COLO668 (cell line): ENCODE results near the gene ZDHHC3.

ENCODE experiments used
- DNase-seq: peaks from one replicate; lab custom pipeline; 2025; ENCODE audit not compliant: unreplicated experiment; lab: John Stamatoyannopoulos, UW

Gene ZDHHC3

DNA sequence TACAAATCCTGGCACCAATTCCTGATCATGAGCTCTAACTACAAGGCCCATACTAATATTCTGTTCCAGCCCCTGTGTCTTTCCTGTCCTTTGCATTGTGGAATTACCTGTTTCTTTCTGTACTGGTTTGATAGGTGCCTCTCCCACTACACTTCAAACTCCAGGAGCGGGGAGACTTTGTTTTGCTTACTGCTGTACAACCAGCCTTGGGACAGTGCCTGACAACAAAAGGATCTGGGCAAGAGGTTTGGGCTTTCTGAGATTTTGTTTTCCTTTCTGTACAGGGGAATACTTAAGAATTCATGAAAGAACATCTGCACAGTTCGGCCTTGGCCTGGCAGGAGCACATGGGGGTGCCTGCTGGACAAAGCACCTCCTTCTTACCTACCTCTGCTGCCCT, 45.1 kb downstream of the ZDHHC3 start:
- no peak for DNase-seq

DNA sequence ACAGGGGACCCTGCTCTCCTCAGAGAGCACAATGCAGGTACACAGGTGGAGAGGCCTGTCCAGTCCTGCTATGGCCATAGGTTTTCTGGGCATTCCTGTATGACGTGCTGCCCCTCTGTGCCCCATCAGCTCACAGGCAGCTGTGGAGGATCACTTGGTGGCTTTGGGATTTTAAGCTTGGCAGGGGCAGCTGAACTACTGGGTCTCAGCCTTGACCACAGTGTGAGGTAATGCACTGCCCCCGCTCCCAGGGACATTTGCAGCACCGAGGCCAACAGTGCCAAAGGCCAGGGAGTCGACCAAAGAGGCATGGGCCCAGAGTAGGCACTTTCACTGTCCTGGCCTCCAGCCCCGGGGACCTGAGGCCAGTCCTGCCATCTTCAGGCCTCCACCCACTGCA, 46.2 kb downstream of the ZDHHC3 start:
- no peak for DNase-seq

DNA sequence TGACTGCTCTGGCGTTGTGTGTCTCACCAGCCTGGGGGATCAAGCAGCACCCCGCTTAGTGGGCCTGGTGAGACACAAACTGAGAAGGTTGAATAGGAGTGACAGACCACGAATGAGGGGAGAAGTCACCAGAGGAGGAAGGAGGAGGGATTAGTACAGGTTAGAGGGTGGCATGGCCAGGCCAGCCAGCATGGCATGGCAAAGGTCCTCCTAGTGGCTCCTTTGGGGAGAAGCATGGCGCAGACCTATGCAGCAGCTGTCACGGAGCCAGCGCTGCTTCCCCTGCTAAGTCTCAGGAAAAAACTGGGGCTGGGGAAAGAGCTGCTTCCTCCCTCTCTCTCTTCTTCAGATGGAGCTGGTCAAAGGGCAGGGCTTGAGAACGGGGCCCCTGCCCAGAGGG, 48.6 kb downstream of the ZDHHC3 start:
- no peak for DNase-seq

DNA sequence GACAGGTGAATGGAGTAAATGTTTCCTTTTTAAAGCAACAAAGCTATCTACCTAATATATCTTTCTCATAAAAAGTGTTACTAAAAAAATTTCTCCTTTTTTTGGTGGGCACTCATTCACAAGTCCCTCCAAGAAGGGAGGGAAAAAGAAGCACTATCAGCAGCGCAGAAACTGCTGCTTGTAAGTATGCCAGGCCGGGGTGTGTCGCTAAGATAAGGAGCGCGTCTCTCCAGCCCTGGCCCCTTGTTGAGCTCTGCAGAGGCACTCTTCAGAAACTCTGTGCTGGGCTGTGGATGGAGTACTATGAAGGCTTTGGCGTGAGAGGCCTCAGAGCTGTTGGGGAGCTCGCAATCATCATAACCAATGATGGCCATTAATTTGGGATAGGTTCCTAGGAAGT, 49.1 kb downstream of the ZDHHC3 start:
- no peak for DNase-seq

DNA sequence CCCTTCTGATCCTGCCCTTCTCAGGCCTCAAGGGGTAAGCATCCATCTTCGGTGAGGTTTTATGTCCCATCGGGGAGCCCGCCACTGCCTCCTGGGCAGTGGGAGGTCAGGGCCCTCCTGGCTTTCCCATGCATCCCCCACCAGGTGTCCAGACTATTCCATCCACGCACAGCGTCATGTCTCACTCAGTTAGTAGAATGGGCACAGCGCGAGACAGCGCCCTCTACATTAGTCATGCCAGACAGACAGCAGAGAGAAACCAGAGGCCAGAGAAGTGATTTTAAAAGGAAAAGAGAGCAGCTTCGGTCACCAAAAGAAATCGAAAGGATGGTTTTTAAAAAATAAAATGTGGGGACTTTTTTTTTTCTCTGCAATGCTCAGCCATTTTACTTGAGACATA, 49.8 kb downstream of the ZDHHC3 start:
- DNase-seq, result no peak

DNA sequence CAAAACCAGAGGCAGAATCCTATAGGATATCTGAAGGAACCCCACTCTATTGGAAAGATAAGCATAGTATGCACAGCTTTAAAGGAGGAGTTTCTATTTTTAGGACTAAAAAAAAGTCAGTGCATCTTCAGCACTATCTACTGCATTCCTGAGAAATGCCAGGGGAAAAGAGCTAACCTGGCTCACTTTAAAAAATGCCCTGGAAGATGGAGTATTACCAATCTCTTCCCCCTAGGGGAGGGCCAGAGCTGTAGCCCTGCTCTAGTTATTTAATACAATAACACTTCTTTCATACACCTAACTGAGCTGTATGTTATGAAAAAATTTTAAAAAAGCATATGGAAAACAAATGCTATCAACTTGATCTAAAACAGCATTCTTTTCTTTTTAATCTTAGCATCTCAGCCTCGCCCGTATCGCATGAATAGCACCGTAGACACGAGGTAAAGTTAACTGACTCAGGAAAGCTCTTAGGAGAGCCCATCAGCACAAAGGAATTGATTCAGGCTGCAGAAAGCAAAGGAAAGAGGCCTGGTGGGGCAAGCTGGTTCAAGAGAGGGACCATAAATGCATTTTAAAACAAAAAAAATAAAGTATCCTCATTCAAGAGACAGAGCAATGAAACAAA, 51.4 kb downstream of the ZDHHC3 start:
- DNase-seq, result no peak

DNA sequence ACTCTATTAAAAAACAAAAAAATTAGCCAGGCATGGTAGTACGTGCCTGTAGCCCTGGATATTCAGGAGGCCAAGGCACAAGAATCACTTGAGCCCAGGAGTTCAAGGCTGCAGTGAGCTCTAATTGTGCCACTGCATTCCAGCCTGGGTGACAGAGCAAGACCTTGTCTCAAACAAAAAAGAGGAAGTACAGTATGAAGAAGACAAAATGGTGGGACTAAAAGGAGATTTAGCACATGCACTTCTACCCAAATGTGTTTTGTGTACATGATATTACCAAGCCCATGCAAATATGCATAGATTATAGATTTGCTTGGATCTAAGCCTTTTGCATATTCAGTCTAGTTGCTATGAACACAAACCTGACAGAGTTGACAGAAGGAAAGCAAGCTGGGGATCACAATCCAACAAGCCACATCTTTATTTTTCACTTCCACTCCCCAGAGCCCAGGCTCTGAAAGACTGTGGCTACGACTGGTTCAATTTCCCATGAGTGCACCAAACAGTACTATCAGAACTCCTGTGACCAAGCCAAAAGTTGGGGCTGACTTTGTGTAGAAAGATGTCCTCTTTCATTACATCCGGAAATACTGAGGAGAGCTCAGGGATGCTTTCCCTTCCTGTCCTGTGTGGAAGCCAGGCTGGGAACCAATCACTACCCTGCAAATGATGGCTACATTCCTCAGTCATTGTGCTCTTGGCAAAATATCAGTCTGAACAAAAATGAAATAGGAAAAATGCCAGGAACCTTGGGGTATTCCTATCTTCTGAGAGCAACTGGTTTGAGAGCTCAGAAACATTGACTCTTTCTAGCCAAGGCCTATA, 52.1 kb downstream of the ZDHHC3 start:
- no peak for DNase-seq

DNA sequence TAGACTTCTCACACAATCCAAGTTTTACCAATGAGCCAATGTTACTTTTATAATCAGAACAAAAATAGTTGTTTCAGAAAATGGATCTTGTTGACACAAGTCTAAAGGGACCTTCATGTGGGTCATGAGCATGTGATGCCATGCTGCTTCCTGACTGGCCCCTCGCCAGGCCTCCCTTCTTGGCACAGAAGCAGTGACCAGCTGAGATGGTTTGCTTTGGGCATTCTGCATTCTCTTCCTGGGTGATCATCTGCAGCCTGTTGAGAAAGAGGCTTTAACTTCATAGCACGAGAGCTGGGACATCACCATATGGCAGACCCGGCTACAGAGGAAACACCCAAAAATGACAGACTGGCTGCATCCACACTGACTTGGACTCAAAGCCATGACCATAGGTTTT, 55.9 kb downstream of the ZDHHC3 start:
- DNase-seq, result no peak

DNA sequence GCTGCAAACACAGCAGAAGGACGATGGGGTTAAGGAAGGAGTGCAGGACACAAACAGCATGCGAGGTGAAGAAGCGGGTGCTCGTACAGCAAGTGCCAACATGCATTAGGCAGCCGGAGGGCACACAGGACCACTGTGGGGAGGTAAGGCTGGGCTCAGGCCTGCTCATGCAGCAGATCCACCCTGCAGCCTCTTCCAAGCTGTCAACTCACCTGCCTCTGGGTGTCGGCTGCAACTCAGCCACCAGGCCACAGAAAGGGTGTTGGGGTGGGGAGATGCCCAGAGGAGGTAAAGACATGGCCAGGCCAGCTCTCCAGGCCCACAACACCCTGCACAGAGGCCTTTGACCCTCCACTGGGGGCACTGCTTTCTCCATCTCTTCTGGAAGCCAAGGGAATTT, 57.4 kb downstream of the ZDHHC3 start:
- no peak for DNase-seq

DNA sequence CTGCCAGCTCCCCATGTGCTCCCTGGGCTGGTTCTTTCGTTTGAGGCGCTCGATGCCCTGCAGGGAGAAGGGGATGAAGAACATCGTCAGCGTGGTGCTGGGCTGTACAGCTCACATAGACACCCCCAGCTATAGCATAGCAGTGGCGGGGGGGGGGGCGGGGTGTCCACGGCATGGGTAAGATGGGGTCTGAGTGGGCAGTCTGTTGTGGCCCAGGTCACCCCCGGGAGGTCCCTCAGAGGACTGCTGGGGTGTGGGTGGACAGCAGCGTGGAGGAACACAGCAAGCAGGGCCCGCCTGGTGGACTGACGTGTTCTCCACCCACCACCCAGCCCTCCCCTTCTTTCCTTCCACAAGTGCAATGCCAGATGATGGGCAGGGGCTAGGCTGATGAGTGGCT, 57.9 kb downstream of the ZDHHC3 start:
- no peak for DNase-seq

DNA sequence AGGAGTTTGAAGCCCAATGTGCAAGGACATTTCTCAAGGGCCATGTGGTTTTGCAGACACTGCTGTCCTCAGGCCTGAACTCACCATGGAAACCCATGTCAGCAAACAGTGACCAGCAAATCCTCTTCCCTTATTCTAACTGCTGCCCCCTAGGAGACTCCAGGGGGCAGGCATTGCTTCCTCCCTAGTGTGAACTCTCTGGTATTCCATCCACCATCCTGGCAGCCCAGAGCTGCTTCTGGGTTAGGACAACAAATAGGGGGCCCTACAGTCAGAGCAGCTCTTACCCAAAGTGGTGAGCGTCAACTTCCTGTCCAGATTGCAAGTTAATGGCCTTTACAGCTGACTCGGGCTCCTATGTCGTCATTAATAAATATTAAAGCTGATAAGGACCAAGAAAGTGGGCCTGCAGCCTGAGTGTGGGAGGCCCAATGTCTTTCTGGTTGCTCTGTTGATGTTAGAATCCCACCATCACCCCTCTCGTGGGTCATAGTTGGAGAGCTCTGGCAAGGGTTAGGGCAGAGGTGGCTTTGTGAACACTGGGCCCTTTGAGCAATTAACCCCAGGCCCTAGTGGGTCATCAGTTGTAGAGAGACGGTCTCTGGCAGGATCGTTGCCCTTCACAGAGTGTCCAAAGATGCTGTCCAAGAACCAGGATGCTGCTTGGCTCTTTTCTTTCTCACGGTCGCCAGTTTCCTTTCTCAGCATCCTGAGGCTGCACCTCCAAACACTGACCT, 60.1 kb downstream of the ZDHHC3 start:
- DNase-seq, result no peak

DNA sequence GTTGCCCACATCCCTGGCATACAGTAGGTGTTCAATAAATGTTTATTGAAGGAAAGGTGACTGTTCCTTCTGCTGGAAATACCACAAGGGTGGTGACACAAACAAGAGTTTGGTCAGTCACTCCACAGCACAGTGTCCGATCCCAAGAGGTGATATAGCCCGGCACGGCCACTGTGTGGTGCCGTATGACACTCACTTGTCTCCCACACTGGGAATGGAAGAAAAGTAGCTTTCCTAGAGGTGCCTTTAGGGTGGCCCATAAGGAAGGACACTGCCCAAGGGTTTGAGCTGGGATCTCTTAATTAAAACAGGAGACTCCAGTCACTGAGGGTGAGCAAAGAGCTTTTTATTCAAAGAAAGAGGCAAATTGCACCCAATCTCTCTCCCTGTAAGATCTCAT, 61.0 kb downstream of the ZDHHC3 start:
- no peak for DNase-seq

DNA sequence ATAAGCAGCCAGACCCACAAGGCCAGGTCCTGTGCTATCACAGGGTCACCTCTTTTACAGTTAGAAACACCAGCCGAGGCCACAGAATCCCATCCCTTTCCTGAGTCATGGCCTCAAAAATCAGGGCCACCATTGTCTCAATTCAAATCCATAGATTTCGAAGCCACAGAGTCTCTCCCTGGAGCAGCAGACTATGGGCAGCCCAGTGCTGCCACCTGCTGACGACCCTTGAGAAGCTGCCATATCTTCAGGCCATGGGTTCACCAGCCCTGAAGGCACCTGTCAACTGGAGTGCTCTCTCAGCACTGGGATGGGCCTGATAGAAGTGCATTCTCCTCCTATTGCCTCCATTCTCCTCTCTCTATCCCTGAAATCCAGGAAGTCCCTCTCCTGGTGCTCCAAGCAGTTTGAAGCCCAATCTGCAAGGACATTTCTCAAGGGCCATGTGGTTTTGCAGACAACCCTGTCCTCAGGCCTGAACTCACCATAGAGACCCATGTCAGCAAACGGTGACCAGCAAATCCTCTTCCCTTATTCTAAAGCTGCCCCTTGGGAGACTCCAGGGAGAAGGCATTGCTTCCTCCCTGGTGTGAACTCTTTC, 62.0 kb downstream of the ZDHHC3 start:
- peak; percentile 66 for DNase-seq

DNA sequence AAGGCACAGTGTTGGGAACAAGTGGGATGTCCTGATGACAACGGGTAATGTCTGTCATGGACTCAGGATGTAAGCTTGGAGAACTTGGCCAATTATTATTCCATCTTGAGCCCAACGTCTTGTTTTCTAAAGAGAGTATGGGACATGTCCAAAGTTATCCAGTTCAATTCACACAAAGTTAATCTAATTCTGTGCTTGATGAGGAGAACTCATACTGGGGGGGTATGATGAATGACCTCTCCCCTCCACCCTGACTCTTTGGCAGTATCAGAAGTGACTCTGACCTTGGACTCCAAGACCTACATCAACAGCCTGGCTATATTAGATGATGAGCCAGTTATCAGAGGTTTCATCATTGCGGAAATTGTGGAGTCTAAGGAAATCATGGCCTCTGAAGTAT, 65.3 kb downstream of the ZDHHC3 start:
- DNase-seq, result no peak

DNA sequence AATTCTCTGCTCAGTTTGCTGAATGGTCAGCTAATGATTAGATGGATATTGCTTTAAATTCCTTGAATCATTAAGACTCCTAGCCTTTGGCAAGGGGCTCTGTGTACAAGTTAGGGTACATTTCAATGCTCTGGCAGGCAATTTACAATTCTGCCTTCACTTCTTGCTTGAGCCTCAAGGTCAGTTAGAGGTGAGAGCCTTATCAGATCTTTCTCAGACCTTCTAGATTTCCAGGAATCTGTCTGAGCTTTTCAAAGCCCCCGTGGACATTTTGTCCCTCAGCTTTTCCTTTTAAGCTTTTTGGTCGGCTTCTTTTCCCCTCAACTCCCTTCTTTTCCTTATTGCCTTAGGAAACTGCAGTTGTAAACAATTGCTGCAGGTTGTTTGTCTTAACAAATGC, 66.9 kb downstream of the ZDHHC3 start:
- DNase-seq, result no peak

DNA sequence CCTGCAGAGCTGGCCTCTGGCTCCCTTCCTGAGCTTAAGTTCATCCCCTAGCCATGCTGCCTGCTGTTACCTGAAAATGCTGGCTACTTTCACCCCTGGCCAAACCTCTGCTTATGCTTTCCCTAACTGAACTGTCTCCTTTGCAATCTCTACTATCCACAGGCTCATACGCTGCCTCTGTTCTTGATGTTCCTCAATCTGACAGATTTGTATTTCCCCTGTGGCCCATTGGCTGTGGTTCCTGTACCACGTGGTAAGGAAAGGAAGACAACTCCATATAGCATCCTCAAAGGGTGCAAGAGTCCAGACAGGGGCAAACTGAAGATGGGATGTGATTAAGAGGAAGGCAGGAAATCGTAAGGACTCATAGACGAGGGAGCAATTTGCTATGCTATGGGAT, 68.4 kb downstream of the ZDHHC3 start:
- no peak for DNase-seq

DNA sequence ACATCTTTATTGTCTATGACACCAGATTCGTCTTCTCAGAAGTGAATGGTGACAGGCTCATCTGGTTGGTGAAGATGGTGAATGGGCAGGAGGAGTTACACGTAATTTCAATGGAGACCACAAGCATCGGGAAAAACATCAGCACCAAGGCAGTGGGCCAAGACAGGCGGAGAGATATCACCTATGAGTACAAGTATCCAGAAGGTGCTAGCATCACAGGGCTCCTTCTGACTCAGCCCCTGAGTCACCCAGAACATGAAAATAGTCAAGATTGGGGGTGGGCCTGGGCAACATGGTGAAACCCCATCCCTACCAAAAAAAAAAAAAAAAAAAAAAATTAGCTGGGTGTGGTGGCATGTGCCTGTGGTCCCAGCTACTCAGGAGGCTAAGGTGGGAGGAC, 69.0 kb downstream of the ZDHHC3 start:
- DNase-seq, result no peak

DNA sequence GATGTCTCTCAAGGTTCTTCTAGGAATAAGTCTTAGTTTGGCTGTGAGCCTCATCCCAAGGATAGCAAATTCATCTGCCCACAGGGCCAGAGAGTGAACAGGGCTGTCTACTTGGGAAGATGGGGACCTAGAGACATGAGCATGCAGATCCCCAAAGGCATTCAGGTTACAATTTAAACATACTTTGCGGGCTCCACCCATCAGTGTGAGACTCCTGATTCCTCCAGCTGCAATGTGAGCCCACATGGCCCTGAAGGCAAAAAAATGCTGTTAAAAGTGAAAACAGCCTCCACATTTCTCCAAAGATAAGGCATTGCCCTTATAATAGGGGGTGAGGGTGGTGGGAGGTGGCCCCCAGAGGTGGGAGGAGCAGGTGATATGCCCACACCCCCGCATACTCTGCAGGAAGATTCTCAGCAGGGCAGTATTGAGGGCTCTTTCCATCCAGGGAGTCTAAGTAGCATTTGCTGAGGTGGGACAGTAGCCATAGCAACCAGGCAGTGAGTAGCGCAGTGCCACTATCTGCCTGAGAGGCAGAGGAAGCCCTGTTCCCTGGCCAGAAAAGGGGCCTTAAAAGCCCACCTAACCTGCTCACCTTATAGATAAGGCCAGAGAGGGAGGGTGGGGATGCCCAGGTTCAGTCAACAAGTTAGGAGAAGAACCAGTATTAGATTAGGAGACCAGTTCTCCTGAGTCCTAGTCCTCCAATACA, 70.4 kb downstream of the ZDHHC3 start:
- DNase-seq, result no peak

DNA sequence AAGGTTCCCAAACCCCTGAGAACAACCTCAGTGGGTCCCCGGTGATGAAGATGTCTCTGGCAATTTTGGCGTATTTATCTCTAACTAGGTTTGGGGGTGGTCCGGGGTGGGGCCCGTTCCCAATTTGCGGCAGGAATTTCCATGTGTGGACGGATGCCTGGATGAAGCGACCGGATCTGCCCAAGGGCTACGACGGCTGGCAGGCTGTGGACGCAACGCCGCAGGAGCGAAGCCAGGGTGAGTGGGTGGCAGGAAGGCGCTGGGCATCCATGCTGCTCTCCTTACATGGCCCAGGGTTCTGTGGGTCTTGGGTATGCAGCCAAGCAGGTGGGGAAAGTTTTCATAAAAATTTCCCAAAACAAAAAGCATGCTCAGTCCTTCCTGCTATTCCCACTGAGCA, 72.2 kb downstream of the ZDHHC3 start:
- no peak for DNase-seq

DNA sequence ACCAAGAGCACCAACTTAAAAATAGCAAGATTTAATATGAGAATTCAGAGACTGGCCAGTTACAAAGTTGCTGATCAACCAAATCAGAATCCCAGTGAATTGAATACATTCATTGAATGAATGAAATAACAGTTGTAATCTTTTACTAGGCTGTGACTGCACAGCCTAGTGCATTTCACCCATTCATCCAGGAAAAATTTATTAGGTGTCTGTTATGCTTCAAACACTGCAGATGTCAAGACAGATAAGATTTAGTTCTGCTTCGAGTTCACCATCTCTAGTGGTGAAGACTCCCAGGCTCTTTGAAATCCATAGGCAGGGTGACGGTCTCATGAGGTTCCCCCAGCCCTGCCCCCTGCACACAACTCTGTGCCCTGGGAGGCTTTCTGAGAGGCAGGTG, 72.7 kb downstream of the ZDHHC3 start:
- no peak for DNase-seq

DNA sequence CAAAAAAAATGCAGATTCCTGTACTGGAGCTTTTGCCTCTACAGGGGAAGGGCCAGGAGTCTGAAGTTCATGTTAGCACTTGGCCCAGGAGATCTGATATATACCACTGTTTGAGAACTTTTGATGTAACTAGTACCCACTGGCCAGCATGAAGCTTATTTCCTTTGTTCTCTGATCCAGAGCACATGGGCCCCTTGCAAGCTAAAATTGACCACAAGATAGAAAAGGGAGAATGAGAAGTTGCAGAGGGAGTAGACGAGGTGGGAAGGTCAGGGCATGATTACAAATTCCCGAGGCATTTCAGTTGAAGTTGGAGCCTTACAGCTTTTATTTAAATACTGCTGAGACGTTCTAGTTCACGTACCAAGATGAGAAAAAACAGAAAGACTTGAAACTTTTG, 73.3 kb downstream of the ZDHHC3 start:
- DNase-seq, result no peak
